ENCODE results near the gene LY6G6F. TPM values are rescaled to one million over a fixed set of nuclear protein-coding genes. Genes with fewer than 3 reads are reported as not detected.

The LY6G6F gene
- total RNA-seq, 4 donors from 2014 or later: not detected

DNA sequence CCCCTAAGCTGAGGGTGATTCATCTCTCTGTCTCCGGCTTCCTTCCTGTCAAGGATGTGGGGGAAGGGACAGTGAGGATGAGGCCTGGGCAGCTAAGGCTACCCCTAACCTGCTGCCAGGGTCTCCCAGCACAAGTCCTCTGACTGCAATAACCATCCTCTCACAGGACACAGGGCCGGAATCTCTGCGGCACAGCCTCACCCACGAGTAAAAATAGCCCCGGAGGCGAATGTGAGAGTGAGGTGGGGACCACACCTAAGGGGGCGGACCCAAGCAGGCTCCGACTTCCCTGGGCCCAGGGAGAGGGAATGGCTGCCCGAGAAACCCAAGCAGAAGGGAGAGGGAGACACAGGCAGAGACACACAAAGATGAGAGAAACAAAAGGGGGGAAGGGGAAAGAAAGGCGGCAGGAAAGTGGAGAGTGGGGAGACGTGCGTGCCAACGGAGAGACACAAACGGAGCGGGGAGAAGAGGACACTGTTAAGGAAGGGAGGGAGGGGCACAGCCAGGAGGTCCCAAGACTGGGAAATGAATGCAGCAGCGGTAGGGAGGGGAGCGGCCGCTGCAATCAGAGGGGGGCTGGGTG lies 28.2 kb downstream of the LY6G6F start:
- H3K4me1 ChIP-seq: peaks cover 20% of the 10 kb centered on the region in 2 donors
- ATAC-seq (no peak), DNase-seq (peak in 1 of 2 donors; percentile 22)
- peak overlapping the region; percentile 79 to 85 (median 82) for H3K27ac ChIP-seq
- H3K36me3 ChIP-seq: peaks cover 0 to 15% of the 10 kb centered on the region in 2 donors
- TF ChIP-seq POLR2A (IDR thresholded peaks at IDR 0.05): peak; percentile 29 to 45
- no peak for TF ChIP-seq CTCF (IDR thresholded peaks at IDR 0.05 in 4 of 5, conservative IDR thresholded peaks at IDR 0.05 in 1 of 5)
- in situ Hi-C loops (cut with MboI; ENCODE audit: low sequenced_read_pairs in 4 of 4) (no loop called here), intact Hi-C loops (cut with DNase I; ENCODE audit: low total_unique reads) (loop anchor here (10.0 kb wide), 1 partner anchor 240 kb away; the partner anchor contains the start of gene DXO)
- peaks cover 0 to 9% (median 5%) of the 10 kb centered on the region in 3 donors for H3K27me3 ChIP-seq
- H3K9me3 ChIP-seq: no peaks in the 10 kb centered on the region
- peak overlapping the region; percentile 53 to 64 (median 60) for H3K4me3 ChIP-seq

- in situ Hi-C loops (cut with MboI; ENCODE audit: low sequenced_read_pairs in 4 of 4) (no loop called here), intact Hi-C loops (cut with DNase I; ENCODE audit: low total_unique reads) (loop anchor here (10.0 kb wide), 1 partner anchor 239 kb away; the partner anchor contains the start of gene DXO)
- Histone ChIP-seq H3K27me3 (peaks cover 0 to 9% (median 5%) of the 10 kb centered on the region in 3 donors), H3K27ac (peak within 1 kb of the TSS; percentile 79 to 85 (median 82)), H3K4me1 (peaks cover 17 to 26% of the 10 kb centered on the region in 2 donors), H3K9me3 (no peaks in the 10 kb centered on the region), H3K4me3 (peak within 1 kb of the TSS; percentile 53 to 64 (median 60)), H3K36me3 (peaks cover 0 to 15% of the 10 kb centered on the region in 2 donors)
- DNase-seq: peak; percentile 41 to 66
- TF ChIP-seq POLR2A (IDR thresholded peaks at IDR 0.05) (peak; percentile 70 to 73), CTCF (IDR thresholded peaks at IDR 0.05 in 4 of 5, conservative IDR thresholded peaks at IDR 0.05 in 1 of 5) (no peak)
- peak; percentile 11 to 34 for ATAC-seq
These were observed 29.5 kb downstream of the LY6G6F start, which contains the start of gene CLIC1 for GRCh38 chr6:31736021-31736767. TSS of gene CLIC1 (minus strand) at chr6:31736530. CDS start at chr6:31736300, 230 bp downstream.

DNA sequence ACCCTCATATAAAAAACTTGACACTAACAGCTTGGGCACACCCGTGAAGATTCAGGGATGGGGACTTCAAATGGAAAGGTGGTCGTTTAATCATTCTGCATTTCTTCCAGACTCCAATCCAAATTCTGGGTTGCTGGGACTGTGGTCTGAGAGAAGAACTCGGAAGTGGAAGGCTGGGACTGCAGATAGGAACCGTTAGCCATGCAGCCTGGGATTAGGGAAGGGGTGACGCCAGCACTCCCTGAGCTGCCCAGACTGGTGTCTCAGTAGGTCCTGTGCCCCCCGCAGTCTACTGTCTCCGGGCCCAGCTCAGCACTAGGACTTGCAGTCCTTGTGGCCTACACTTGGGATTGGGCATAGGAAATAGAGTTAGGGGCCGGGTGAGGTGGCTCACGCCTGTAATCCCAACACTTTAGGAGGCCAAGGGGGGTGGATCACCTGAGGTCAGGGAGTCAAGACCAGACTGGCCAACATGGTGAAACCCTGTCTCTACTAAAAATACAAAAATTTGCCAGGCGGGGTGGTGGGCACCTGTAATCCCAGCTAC lies 30.2 kb downstream of the LY6G6F start:
- H3K4me3 ChIP-seq: peak overlapping the region; percentile 53 to 64 (median 60)
- H3K27ac ChIP-seq: peak overlapping the region; percentile 79 to 85 (median 82)
- peaks cover 0 to 9% (median 5%) of the 10 kb centered on the region in 3 donors for H3K27me3 ChIP-seq
- no peaks in the 10 kb centered on the region for H3K9me3 ChIP-seq
- peaks cover 17 to 26% of the 10 kb centered on the region in 2 donors for H3K4me1 ChIP-seq
- ATAC-seq: no peak
- TF ChIP-seq POLR2A (IDR thresholded peaks at IDR 0.05): no peak
- in situ Hi-C loops (cut with MboI; ENCODE audit: low sequenced_read_pairs in 4 of 4) (no loop called here), intact Hi-C loops (cut with DNase I; ENCODE audit: low total_unique reads) (loop anchor here (10.0 kb wide), 1 partner anchor 238 kb away; the partner anchor contains the start of gene DXO)
- no peak for DNase-seq
- peaks cover 0 to 15% of the 10 kb centered on the region in 2 donors for H3K36me3 ChIP-seq

- DNase-seq (no peak), ATAC-seq (no peak)
- in situ Hi-C loops (cut with MboI; ENCODE audit: low sequenced_read_pairs in 4 of 4) (no loop called here), intact Hi-C loops (cut with DNase I; ENCODE audit: low total_unique reads) (loop anchor here (10.0 kb wide), 1 partner anchor 237 kb away; the partner anchor contains the start of gene DXO)
- Histone ChIP-seq H3K27me3 (peaks cover 0 to 9% (median 5%) of the 10 kb centered on the region in 3 donors), H3K36me3 (peaks cover 0 to 14% of the 10 kb centered on the region in 2 donors), H3K27ac (peak overlapping the region; percentile 79 to 85 (median 82)), H3K9me3 (no peaks in the 10 kb centered on the region), H3K4me3 (no peak overlapping the region), H3K4me1 (peaks cover 17 to 26% of the 10 kb centered on the region in 2 donors)
- no peak for TF ChIP-seq POLR2A (IDR thresholded peaks at IDR 0.05)
- no peak for TF ChIP-seq CTCF (IDR thresholded peaks at IDR 0.05 in 4 of 5, conservative IDR thresholded peaks at IDR 0.05 in 1 of 5)
These were observed 30.8 kb downstream of the LY6G6F start for GRCh38 chr6:31737315-31737990.

Measured in gastrocnemius medialis (tissue), 4 donors.